Measurements from ENCODE around the gene C11orf21.

C11orf21 gene

DNA sequence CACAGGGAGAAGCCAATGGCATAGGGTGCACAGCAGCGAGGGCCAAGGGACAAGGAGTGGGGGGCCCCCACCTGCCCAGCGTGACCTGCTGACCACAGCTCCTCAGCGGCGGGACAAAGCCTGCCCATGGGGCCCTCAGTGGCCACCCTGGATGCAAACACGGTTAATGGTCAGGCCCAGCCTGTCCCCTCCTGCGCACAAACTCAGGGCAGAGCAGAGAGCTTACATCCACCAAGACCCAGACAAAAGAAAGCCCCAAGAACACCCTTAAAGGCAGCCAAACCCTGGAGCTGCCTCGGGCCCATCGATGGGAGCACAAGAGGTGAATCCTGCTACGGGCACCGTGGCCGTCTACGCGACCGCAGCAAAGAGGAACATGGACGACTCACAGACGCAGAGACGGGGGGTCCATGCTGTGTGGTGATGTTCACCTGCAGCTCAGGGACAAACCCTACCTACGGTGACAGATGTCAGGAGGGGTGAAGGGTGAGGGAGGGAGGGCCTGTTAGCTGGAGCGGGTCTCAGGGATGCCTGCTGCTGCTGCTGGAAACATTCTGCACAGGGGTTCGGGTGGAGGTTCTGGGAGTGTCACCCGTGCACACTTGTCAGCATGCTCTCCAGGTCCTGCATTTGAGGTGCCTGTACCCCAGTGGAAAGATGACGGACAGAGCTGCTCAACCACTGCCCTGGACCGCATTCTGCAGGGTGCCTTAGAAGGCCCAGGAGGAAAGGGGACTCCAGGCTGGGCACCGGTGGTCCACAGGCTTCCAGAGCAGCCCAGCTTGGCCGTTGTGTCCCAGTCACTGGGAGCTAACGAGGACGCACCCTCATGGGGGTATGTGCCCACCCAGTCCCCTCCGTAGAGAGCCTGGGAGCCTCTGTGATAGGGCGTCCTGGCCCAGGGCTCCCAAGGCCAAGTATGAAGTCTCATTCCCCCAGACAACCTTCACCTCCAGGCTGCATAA lies 42.9 kb downstream of the C11orf21 start:
- no peak for DNase-seq

DNA sequence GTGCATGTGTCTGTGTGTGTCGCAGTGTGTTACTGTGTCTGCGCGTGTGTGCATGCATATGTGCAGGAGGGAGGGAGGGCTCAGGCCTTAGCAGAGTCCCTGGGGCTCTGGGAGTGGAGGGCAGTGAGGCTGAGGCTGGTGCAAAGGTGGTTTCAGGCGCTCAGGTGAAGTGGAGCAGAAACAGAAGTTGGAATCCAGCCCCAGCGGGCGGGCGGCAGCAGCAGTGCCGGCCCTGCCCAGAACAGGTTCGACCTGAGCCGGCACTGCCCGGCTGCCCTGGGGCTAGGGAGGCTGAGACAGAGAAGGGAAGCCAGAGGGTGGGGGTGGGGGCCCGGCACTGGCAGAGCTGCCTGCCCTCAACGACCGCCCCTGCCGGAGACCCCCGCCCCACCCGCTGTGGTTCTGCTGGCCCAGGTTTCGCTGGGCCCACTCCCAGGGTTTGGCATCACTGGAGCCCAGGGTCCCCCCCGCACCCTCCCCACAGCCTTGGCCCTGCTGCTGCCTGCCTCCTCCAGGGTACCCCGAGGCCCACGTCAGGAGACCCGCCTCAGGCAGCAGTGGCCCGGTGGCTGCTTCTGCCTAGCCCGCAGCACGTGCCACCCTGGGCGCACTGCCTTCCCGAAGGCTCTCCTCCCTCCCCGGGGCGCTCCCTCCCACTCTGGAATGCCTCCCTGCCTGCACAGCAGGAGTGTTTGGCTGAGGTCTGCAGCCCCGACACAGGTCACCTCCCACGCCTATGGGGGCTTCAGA lies 44.6 kb downstream of the C11orf21 start:
- DNase-seq, result no peak

DNA sequence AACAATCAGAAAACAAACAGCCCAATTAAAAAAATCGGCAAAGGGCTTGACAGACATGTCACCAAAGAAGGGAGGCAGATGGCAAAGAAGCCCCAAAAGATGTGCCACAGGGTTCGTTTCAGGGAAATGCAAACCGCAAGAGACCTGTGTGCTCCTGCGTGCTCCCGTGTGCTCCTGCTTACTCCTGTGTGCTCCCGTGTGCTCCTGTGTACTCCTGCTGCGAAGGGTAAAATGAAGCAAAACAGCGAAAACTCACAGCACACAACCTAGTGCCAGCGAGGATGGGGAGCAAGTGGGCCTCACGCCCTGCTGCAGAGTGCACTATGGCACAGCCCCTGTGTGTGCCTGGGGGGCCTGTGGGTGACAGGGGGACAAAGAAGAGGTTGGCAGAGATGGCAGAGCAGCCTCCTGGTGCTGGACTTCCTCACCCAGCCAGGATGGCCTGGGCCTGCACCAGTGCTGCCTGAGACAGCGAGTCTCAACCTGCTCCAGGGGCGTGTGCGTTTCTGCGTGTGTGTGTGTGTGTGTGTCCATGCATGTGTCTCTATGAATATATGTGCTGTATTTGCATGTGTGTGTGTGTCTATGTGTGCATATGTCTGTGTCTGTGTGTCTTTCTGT lies 45.3 kb downstream of the C11orf21 start:
- DNase-seq, result no peak

DNA sequence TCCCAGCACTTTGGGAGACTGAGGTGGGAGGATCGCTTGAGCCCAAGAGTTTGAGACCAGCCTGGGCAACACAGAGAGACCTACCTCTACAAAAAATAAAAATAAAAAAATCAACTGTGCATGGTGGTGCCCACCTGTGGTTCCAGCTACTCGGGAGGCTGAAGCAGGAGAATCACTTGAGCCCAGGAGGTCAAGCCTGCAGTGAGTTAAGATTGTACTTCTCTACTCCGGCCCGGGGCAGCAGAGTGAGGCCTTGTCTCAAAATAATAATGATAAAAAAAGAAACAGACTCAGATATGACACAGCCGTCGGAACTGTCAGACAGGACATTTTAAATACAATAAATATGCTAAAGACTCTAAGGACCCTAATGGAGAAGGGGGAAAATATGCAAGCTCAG lies 49.7 kb downstream of the C11orf21 start:
- no peak for DNase-seq

DNA sequence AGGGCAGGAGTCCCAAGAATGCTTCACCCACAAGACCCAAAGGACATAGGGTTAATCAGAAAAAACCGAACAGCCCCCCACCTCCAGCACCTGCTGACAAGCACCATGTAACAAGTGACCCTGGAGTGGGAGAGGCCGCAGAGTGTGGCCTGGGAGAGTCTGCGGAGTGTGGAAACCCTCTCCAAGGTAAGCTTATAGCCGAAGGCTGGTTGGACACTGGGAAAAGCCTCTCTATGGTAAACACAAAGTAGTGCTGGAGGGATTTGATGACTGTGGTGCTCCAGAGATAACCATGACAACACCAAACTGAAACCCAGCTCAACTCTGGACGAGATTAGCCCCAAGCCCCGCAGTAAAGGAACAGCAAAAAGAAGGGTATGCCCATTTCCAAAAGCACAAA lies 50.6 kb downstream of the C11orf21 start:
- DNase-seq, result no peak

DNA sequence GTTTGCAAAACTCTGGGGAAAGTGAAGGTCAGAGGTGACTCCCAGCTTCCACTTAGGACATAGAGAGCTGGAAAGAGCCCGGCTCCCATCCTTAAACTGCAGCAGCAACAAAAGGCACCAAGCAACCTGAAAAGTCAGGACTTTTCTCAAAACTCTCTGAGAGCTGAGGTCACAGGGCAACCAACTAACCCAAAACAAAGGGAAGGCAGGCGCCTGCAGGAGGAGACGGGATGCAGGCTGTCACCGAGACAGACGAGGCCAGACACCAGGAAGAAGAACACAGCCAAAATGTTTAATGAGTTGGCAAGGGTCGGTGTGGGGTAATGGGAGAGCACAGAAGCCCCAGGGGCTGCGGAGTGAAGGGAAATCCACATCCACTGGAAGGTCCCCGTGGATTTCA lies 51.2 kb downstream of the C11orf21 start:
- no peak for DNase-seq

DNA sequence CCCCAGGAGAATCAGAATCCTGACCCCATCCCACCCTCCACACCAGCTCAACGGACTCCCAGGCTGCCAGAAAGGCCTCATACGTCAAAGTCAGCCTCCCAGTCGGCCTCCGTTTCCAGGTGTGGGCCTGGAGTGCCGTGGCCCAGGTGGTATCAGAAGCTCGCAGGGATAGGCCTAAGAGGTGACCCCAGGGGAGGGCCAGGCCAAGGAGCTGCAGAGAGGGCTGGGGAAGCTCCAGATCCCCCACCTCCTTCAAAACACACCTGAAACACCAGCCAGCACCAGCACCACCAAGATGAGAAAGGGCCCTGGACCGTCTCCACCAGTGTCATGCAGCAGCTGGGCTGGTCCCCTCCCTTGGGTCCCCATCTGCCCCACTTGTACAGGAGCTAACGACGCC lies 51.7 kb downstream of the C11orf21 start:
- DNase-seq, result no peak

DNA sequence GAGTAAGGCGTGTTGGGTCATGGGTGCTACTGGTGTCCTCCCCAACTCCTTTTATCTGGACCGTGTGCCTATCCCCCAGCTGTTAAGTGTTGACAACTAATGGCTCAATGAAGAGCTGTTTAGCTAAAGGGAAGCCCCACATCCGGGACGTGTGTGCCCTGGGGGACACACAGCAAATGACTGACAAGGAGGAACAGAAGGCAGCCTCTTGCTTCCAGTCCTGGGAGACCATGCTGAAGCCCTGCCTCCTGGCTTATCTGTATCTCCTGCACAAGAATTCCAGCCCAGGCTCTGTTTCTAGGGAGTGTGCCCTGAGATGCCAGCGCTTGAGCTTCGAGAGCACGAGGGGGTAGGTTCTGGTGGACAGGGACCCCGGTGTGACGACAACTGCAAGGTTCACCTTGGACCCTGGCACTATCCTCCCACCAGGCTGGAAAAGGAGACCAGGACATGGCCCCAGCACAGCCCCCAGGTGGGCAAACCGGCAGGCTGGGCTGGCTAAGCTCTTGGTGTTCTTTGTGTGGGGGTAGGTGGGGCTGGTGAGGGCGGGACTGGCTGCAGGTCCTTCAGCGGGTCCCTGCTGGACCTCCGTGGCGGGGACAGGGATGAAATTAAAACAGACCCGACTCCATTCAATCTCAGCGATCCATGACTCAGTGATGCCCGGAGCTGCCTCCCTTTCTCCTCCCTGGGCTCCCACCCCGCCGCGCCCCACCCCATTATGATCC lies 52.4 kb downstream of the C11orf21 start:
- DNase-seq, result no peak

DNA sequence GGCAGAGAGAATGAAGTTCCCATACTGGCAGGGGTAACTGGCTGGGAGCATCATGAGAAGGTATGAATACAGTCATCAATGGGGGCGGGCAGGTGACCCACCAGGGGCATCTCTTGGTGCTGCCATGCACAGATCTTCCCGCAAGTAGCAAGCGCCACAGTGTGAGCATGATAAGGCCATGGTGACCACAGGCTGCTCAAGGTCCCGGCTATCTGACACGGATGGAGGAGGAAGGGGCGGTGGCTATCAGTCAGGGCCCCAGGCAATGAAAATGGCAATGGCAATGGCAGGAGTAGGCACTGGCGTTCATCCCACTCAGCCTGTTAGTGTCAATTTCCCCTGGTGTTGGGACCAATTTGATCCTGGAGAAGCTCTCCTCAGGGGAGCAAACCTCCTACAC lies 53.0 kb downstream of the C11orf21 start:
- no peak for DNase-seq

DNA sequence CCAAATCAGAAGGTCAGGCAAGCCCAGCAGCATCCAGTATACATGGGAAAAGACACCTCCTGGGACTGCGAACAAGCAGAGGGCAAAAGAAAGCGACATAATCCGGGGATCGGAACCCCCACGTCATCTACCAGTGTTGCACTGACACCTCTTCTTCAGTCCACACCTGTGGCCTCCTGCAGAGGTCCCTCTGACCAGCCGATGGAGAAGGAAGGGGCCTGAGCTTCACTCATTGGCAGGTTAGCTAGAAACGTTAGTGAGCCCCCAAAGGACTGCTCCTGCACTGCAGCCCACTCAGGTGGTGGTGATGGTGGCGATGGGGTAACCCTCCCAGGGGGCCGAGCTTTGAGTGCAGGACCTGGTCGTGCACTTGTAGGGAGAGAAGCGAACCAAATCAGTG lies 53.5 kb downstream of the C11orf21 start:
- DNase-seq, result no peak

DNA sequence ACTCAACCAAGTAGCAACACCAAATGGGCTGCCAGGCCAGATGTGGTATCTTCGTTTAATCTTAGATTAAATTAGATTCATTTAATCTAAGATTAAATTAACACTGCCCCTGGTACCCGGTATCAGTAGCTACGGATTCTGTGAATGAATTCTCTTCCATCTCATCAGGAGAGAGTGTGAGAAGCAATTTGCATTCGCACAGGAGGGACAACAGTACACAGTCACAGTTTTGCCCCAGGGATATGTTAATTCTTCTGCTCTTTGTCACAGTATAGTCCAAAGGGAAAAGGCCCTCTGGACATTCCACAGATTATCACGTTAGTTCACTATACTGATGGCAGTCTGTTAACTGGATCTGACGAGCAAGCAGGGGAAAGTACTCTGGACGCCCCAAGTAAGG lies 54.2 kb downstream of the C11orf21 start:
- no peak for DNase-seq
